ENCODE results near the gene TPCN1. TPM values are rescaled to one million over a fixed set of nuclear protein-coding genes. Genes with fewer than 3 reads are reported as not detected.

The TPCN1 gene
- total RNA-seq, 4 donors from 2014 or later, result 85.1 to 1,315 (median 121) TPM

- TF ChIP-seq EP300 (IDR thresholded peaks at IDR 0.05; ENCODE audit: low read depth), result no peak
- peak in 1 of 5 experiments; percentile 11 for TF ChIP-seq CTCF (IDR thresholded peaks at IDR 0.05)
- peaks cover 40 to 58% (median 56%) of the 10 kb centered on the region in 4 donors for H3K4me1 ChIP-seq
These were observed 25.3 kb downstream of the TPCN1 start for GRCh38 chr12:113246478-113247122.

GRCh38 chr12:113247123-113248050, 26.1 kb downstream of the TPCN1 start:
- Histone ChIP-seq H3K9me3 (no peaks in the 10 kb centered on the region), H3K4me3 (no peak overlapping the region), H3K36me3 (no peaks in the 10 kb centered on the region), H3K27ac (peak overlapping the region; percentile 92 to 95 (median 93)), H3K4me1 (peaks cover 34 to 50% (median 49%) of the 10 kb centered on the region in 4 donors), H3K27me3 (no peaks in the 10 kb centered on the region)
- no peak for TF ChIP-seq EP300 (IDR thresholded peaks at IDR 0.05; ENCODE audit: low read depth)
- no peak for TF ChIP-seq POLR2A (IDR thresholded peaks at IDR 0.05)
- no peak for TF ChIP-seq POLR2AphosphoS5 (IDR thresholded peaks at IDR 0.05)
- no peak for TF ChIP-seq CTCF (IDR thresholded peaks at IDR 0.05)
- DNase-seq, result no peak
- intact Hi-C loops (cut with DNase I; ENCODE audit: low total_unique reads) (no loop called here), in situ Hi-C loops (cut with MboI; ENCODE audit: low pct_ligation_motif_present in 1 of 4, low pct_unique_long_range_greater_than_20kb in 1 of 4, low sequenced_read_pairs in 3 of 4) (no loop called here)
- WGBS, 2 donors (ENCODE audit: low coverage in 1 of 2), result 90 to 96% methylated on average over 3 to 21 of the region's 21 CpGs

More at GRCh38 chr12:113246478-113247122, 25.3 kb downstream of the TPCN1 start:
- in situ Hi-C loops (cut with MboI; ENCODE audit: low pct_ligation_motif_present in 1 of 4, low pct_unique_long_range_greater_than_20kb in 1 of 4, low sequenced_read_pairs in 3 of 4), result no loop called here
- H3K9me3 ChIP-seq, result no peaks in the 10 kb centered on the region
- H3K27ac ChIP-seq, result peak overlapping the region; percentile 92 to 95 (median 93)
- H3K36me3 ChIP-seq, result no peaks in the 10 kb centered on the region
- 47% methylated on average over 12 of the region's 18 CpGs; no CpG with 5 or more reads in 1 of the 2 donors for WGBS, 2 donors (ENCODE audit: low coverage in 1 of 2)
- H3K4me3 ChIP-seq, result peak overlapping the region in 1 of 4 donors; percentile 21
- no peak for DNase-seq
- no peaks in the 10 kb centered on the region for H3K27me3 ChIP-seq
- intact Hi-C loops (cut with DNase I; ENCODE audit: low total_unique reads), result no loop called here

GRCh38 chr12:113248051-113248825, 27.0 kb downstream of the TPCN1 start:
- peak overlapping the region in 1 of 4 donors; percentile 94 for H3K27ac ChIP-seq
- no peak for DNase-seq
- H3K4me1 ChIP-seq, result peaks cover 33 to 42% (median 41%) of the 10 kb centered on the region in 4 donors
- no peaks in the 10 kb centered on the region for H3K27me3 ChIP-seq
- no peaks in the 10 kb centered on the region for H3K36me3 ChIP-seq
- intact Hi-C loops (cut with DNase I; ENCODE audit: low total_unique reads) (no loop called here), in situ Hi-C loops (cut with MboI; ENCODE audit: low pct_ligation_motif_present in 1 of 4, low pct_unique_long_range_greater_than_20kb in 1 of 4, low sequenced_read_pairs in 3 of 4) (no loop called here)
- WGBS, 2 donors (ENCODE audit: low coverage in 1 of 2), result 87 to 88% methylated on average over 14 to 22 of the region's 22 CpGs
- H3K4me3 ChIP-seq, result no peak overlapping the region
- TF ChIP-seq CTCF (IDR thresholded peaks at IDR 0.05) (no peak), EP300 (IDR thresholded peaks at IDR 0.05; ENCODE audit: low read depth) (no peak), POLR2AphosphoS5 (IDR thresholded peaks at IDR 0.05) (no peak), POLR2A (IDR thresholded peaks at IDR 0.05) (no peak)
- no peaks in the 10 kb centered on the region for H3K9me3 ChIP-seq

Data from transverse colon (tissue), 4 donors.